ENCODE data around the gene DHRSX. TPM values are rescaled to one million over a fixed set of nuclear protein-coding genes. Genes with fewer than 3 reads are reported as not detected.

DHRSX gene
- total RNA-seq, 1 donor from 2014 or later: 30.4 TPM

- peaks cover 7% of the 10 kb centered on the region for H3K9me3 Mint-ChIP-seq (ENCODE audit: unreplicated experiment)
- no peak for TF ChIP-seq EZH2 (IDR thresholded peaks at IDR 0.05; ENCODE audit: insufficient read depth, low read length)
- no peak for TF ChIP-seq CTCF (IDR thresholded peaks at IDR 0.05; ENCODE audit: insufficient read depth, low read depth, low read length)
- H3K9me3 ChIP-seq (ENCODE audit: insufficient read depth, low read depth, low read length): no peaks in the 10 kb centered on the region
- H3K27ac ChIP-seq (ENCODE audit: low read depth, low read length): no peak overlapping the region
- H3K27me3 Mint-ChIP-seq (ENCODE audit: low read depth, unreplicated experiment): no peaks in the 10 kb centered on the region
- H2AFZ ChIP-seq (ENCODE audit: low read depth, low read length): no peak overlapping the region
- no peak overlapping the region for H3K9ac ChIP-seq (ENCODE audit: low read length)
- no peaks in the 10 kb centered on the region for H3K36me3 Mint-ChIP-seq (ENCODE audit: low read depth, unreplicated experiment)
- DNase-seq (ENCODE audit: low read depth) (no peak), FAIRE-seq (no peak)
- H3K4me3 ChIP-seq (ENCODE audit: insufficient read depth, low read depth, low read length): no peak overlapping the region
- H3K27ac Mint-ChIP-seq (ENCODE audit: unreplicated experiment): no peak overlapping the region
- no peaks in the 10 kb centered on the region for H3K4me1 ChIP-seq (ENCODE audit: insufficient read depth, low read length)
- peaks cover 11% of the 10 kb centered on the region for H3K27me3 ChIP-seq (ENCODE audit: insufficient read depth, low read length)
- H3K4me2 ChIP-seq (ENCODE audit: low read length): no peak overlapping the region
- no peaks in the 10 kb centered on the region for H4K20me1 ChIP-seq (ENCODE audit: insufficient read depth, low read length)
- no peaks in the 10 kb centered on the region for H3K36me3 ChIP-seq (ENCODE audit: insufficient read depth, low read length)
- no peak overlapping the region for H3K4me3 Mint-ChIP-seq (ENCODE audit: unreplicated experiment)
- H3K4me1 Mint-ChIP-seq (ENCODE audit: low read depth, unreplicated experiment): peaks cover 6% of the 10 kb centered on the region
- H3K79me2 ChIP-seq (ENCODE audit: insufficient read depth, low read length): no peaks in the 10 kb centered on the region
Observed at GRCh38 chrX:2540426-2540947, 39.7 kb upstream of the DHRSX start.

GRCh38 chrX:2539586-2539985 is 38.8 kb upstream of the DHRSX start:
- Histone ChIP-seq H3K79me2 (ENCODE audit: insufficient read depth, low read length) (no peaks in the 10 kb centered on the region), H3K4me3 (ENCODE audit: insufficient read depth, low read depth, low read length) (no peak overlapping the region), H3K27ac (ENCODE audit: low read depth, low read length) (no peak overlapping the region), H4K20me1 (ENCODE audit: insufficient read depth, low read length) (no peaks in the 10 kb centered on the region), H3K4me2 (ENCODE audit: low read length) (no peak overlapping the region), H3K36me3 (ENCODE audit: insufficient read depth, low read length) (no peaks in the 10 kb centered on the region), H2AFZ (ENCODE audit: low read depth, low read length) (no peak overlapping the region), H3K9me3 (ENCODE audit: insufficient read depth, low read depth, low read length) (no peaks in the 10 kb centered on the region), H3K27me3 (ENCODE audit: insufficient read depth, low read length) (peaks cover 11% of the 10 kb centered on the region), H3K9ac (ENCODE audit: low read length) (no peak overlapping the region), H3K4me1 (ENCODE audit: insufficient read depth, low read length) (no peaks in the 10 kb centered on the region)
- no peak overlapping the region for H3K4me3 Mint-ChIP-seq (ENCODE audit: unreplicated experiment)
- no peak overlapping the region for H3K27ac Mint-ChIP-seq (ENCODE audit: unreplicated experiment)
- peaks cover 2% of the 10 kb centered on the region for H3K9me3 Mint-ChIP-seq (ENCODE audit: unreplicated experiment)
- FAIRE-seq (no peak), DNase-seq (ENCODE audit: low read depth) (no peak)
- H3K36me3 Mint-ChIP-seq (ENCODE audit: low read depth, unreplicated experiment): no peaks in the 10 kb centered on the region
- H3K27me3 Mint-ChIP-seq (ENCODE audit: low read depth, unreplicated experiment): no peaks in the 10 kb centered on the region
- TF ChIP-seq CTCF (IDR thresholded peaks at IDR 0.05; ENCODE audit: insufficient read depth, low read depth, low read length) (no peak), EZH2 (IDR thresholded peaks at IDR 0.05; ENCODE audit: insufficient read depth, low read length) (no peak)
- H3K4me1 Mint-ChIP-seq (ENCODE audit: low read depth, unreplicated experiment): peaks cover 6% of the 10 kb centered on the region

GRCh38 chrX:2538031-2538757 is 37.4 kb upstream of the DHRSX start:
- Histone ChIP-seq H3K4me1 (ENCODE audit: insufficient read depth, low read length) (no peaks in the 10 kb centered on the region), H3K36me3 (ENCODE audit: insufficient read depth, low read length) (no peaks in the 10 kb centered on the region), H3K9me3 (ENCODE audit: insufficient read depth, low read depth, low read length) (no peaks in the 10 kb centered on the region), H3K27me3 (ENCODE audit: insufficient read depth, low read length) (peaks cover 11% of the 10 kb centered on the region), H3K79me2 (ENCODE audit: insufficient read depth, low read length) (no peaks in the 10 kb centered on the region), H3K9ac (ENCODE audit: low read length) (no peak overlapping the region), H3K4me2 (ENCODE audit: low read length) (no peak overlapping the region), H4K20me1 (ENCODE audit: insufficient read depth, low read length) (no peaks in the 10 kb centered on the region), H3K27ac (ENCODE audit: low read depth, low read length) (no peak overlapping the region), H3K4me3 (ENCODE audit: insufficient read depth, low read depth, low read length) (no peak overlapping the region), H2AFZ (ENCODE audit: low read depth, low read length) (no peak overlapping the region)
- no peak for DNase-seq (ENCODE audit: low read depth)
- no peaks in the 10 kb centered on the region for H3K27me3 Mint-ChIP-seq (ENCODE audit: low read depth, unreplicated experiment)
- no peak overlapping the region for H3K27ac Mint-ChIP-seq (ENCODE audit: unreplicated experiment)
- no peak overlapping the region for H3K4me3 Mint-ChIP-seq (ENCODE audit: unreplicated experiment)
- FAIRE-seq: no peak
- H3K36me3 Mint-ChIP-seq (ENCODE audit: low read depth, unreplicated experiment): no peaks in the 10 kb centered on the region
- peaks cover 2% of the 10 kb centered on the region for H3K9me3 Mint-ChIP-seq (ENCODE audit: unreplicated experiment)
- peaks cover 6% of the 10 kb centered on the region for H3K4me1 Mint-ChIP-seq (ENCODE audit: low read depth, unreplicated experiment)
- TF ChIP-seq EZH2 (IDR thresholded peaks at IDR 0.05; ENCODE audit: insufficient read depth, low read length) (no peak), CTCF (IDR thresholded peaks at IDR 0.05; ENCODE audit: insufficient read depth, low read depth, low read length) (no peak)
